ENCODE measurements around the gene PDIA4.

Gene PDIA4

DNA sequence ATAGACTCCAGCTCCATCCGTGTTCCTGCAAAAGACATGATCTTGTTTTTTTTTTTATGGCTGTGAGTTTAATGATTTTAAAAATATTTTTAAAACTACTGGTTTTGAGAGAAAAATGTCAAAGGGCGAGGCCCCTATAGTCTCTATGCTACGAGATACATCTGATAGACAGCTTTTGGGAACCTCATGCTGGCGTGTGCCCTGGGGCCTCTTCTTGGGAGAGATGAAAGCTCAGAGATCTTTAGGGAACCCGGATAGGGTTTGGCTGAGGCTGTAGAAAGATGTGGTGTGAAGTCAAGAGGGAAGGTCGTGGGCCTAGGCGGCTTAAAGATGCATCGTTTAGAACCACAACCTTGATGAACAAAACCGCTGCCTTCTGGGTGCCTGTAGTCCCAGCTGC lies 70.2 kb downstream of the PDIA4 start:
- DNase-seq (ENCODE audit: low spot score) = no peak
- TF ChIP-seq, protein P1, sequence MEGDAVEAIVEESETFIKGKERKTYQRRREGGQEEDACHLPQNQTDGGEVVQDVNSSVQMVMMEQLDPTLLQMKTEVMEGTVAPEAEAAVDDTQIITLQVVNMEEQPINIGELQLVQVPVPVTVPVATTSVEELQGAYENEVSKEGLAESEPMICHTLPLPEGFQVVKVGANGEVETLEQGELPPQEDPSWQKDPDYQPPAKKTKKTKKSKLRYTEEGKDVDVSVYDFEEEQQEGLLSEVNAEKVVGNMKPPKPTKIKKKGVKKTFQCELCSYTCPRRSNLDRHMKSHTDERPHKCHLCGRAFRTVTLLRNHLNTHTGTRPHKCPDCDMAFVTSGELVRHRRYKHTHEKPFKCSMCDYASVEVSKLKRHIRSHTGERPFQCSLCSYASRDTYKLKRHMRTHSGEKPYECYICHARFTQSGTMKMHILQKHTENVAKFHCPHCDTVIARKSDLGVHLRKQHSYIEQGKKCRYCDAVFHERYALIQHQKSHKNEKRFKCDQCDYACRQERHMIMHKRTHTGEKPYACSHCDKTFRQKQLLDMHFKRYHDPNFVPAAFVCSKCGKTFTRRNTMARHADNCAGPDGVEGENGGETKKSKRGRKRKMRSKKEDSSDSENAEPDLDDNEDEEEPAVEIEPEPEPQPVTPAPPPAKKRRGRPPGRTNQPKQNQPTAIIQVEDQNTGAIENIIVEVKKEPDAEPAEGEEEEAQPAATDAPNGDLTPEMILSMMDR (conservative IDR thresholded peaks at IDR 0.05; ENCODE audit: low read depth) = no peak
- POLR2A ChIA-PET (ENCODE audit: low non-redundant PET) = no interaction called here

DNA sequence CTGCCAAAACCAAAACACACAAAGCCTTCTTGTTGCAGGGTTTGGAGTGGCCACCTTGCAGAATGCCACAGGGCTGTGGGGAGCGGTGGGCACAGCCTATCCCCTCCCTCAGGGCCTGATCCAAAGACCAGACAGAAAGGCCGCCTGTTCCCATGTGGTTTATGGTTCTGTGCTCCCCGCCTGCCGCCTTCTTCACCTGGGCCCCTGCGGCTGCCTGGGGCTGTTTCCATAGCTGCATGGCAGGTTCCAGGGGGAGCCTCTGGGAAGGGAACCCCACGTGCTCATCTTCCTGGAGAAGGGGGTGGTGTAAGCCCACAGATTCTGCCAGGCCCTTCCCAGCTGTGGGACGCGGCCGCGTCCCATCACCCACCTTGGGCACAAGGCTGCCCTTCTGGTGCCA lies 73.5 kb downstream of the PDIA4 start:
- ChIA-PET POLR2A (ENCODE audit: low non-redundant PET) (no interaction called here), CTCF (interaction anchor here (0.6 kb wide), 1 partner anchor 18 kb away, joined by 3 read pairs; no protein-coding TSS in a partner anchor)
- no peak overlapping the region for H3K27ac ChIP-seq
- TF ChIP-seq, protein P1 (conservative IDR thresholded peaks at IDR 0.05; ENCODE audit: low read depth) = no peak
- no peak for DNase-seq (ENCODE audit: low spot score)

More for the DNA sequence above, 70.2 kb downstream of the PDIA4 start:
- H3K27ac ChIP-seq = no peak overlapping the region
- CTCF ChIA-PET = interaction anchor here (0.6 kb wide), 1 partner anchor 439 kb away, joined by 3 read pairs; no protein-coding TSS in a partner anchor

DNA sequence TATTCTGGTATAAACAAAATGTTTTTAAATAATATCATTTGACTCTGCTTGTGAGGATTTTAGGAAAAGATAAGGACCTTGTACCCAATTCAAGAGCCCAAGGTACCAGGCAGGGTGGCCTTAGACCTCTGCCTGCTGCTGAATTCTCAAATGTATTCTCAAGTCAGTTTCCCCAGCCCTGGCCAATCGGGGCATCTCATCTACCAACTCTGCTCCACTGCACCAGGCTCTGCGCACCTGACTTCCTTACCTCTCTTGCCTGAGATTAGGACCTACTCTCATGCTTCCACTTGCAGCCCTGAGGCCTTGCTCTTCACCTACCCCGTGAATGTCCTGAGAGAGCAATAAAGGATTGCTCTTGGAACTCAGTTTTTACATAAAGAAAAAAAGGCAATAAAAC lies 74.6 kb downstream of the PDIA4 start:
- no peak for DNase-seq (ENCODE audit: low spot score)
- TF ChIP-seq, protein P1 (conservative IDR thresholded peaks at IDR 0.05; ENCODE audit: low read depth) = no peak
- H3K27ac ChIP-seq = no peak overlapping the region
- ChIA-PET POLR2A (ENCODE audit: low non-redundant PET) (no interaction called here), CTCF (no interaction called here)
